Stimulated activated CD8-positive, alpha-beta memory T cell treated with anti-CD3 and anti-CD28 coated beads, Interleukin-12 subunit alpha, Interleukin-12 subunit beta, amount 100 ng/mL, for 24 hours (primary cell): ENCODE measurements around the gene PTPRCAP.

Experiments
- DNase-seq: peaks from one replicate; pipeline ENCODE4 v3.0.0-alpha.2; 2020; ENCODE audit errors: extremely low read depth

Gene PTPRCAP

GRCh38 chr11:67441098-67441563 lies 3.6 kb upstream of the PTPRCAP start:
- no peak for DNase-seq

- DNase-seq: no peak
Observed at GRCh38 chr11:67440229-67441097, 3.0 kb upstream of the PTPRCAP start.

- no peak for DNase-seq
Observed at GRCh38 chr11:67439321-67440228, 2.1 kb upstream of the PTPRCAP start.

DNA sequence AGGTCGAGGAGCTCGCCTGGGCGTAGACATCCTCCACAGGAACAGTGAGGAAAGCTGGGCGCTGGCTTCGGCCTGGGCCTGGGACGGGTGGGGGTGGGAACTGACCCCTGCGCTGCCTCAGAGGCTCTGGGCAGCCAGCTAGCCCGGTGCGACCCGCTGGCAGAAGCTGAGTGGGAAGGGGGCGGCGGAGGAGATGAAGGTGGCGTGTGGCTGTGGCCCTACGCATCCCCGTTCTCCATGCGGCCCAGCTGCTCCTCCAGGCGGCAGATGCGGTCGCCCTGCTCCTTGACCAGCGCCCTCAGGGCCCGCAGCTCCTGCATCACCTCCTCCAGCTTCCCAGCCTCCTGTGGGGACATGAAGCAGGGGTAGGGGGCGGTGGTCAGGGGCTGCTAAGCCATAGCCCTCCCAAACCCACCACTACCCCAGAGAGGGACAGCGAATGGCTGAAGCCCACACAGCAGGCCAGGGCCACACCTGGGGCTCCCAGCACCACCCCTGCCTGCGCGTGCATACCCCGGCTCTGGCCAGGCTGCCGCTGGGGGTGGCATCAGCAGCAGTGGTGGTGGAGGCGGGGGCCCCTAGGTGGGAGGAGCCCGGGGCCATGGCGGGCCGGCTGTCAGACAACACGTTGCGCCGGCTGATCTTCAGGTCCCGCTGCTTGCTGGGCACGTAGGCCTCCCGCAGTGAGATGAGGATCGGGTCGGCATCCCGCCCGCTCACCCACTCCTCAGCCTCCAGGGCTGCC lies 848 bp upstream of the PTPRCAP start:
- peak; percentile 55 for DNase-seq

GRCh38 chr11:67437809-67438157 lies 301 bp upstream of the PTPRCAP start:
- DNase-seq: no peak

DNA sequence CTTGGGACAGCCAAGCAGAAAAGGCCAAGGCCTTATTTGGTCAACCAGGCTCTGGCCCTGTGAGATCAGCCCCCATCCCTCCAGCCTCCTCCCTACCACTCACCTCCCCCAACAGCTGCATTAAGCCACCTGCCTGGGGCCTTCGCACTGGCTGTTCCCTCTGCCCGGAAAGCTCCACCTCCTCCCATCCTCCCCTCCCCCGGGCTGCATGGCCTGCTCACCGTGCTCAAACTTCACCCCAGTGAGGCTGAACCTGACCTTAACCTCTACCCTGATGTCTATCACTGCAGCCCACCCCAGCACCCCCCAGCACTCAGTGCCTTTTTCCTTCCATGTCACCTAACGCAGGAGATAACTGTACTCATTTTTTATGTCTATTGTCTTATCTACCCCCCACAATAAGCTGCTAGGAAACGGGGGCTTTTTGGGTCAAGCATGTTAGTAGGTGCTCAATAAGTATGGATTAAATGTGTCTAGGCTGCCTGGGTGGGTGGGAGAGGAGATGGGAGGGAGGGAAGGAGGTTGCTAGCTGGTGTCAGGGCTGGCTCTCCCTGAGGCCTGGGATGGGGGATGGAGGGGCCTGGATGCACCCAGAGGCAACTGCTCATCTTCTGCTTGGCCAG lies 912 bp downstream of the PTPRCAP start:
- DNase-seq: no peak

- no peak for DNase-seq
Observed at GRCh38 chr11:67435727-67436458, 1.6 kb downstream of the PTPRCAP start.

- no peak for DNase-seq
Observed at GRCh38 chr11:67435031-67435726, 2.3 kb downstream of the PTPRCAP start.

GRCh38 chr11:67434395-67434881 lies 3.0 kb downstream of the PTPRCAP start:
- no peak for DNase-seq

DNA sequence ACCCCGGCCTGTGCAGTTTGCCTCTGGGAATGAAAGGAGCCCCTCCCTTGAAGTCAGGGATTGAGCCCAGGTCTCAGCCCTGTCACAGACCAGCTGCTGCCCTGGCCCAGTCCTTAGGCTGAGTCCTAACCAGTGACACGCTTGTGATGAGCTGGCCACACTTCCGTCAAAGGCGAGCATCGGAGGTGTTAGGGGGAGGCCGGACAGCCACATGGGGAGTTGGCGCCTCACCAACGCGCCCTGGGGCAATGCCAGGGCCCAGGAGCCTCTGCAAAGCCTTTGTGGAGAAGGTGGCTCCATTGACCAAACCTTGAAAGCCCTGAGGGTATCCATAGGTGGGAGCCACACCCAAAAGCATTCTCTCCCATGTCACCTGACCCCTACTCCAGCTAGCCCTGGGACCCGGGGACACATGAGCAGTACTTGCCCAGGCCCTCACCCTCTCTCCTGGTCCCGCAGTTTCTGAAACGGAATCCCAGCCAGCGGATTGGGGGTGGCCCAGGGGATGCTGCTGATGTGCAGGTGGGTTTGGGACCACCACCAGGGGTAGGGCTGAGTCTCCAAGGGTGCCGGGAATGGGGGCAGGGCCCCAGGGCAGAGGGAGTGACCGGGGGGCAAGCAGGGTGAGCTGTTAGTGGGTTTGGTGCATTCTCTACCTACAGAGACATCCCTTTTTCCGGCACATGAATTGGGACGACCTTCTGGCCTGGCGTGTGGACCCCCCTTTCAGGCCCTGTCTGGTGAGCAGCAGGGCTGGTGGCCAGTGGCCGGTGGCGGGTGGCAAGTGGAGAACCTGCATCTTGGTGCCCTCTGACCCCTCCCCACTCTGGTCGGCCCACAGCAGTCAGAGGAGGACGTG lies 3.7 kb downstream of the PTPRCAP start:
- no peak for DNase-seq

DNA sequence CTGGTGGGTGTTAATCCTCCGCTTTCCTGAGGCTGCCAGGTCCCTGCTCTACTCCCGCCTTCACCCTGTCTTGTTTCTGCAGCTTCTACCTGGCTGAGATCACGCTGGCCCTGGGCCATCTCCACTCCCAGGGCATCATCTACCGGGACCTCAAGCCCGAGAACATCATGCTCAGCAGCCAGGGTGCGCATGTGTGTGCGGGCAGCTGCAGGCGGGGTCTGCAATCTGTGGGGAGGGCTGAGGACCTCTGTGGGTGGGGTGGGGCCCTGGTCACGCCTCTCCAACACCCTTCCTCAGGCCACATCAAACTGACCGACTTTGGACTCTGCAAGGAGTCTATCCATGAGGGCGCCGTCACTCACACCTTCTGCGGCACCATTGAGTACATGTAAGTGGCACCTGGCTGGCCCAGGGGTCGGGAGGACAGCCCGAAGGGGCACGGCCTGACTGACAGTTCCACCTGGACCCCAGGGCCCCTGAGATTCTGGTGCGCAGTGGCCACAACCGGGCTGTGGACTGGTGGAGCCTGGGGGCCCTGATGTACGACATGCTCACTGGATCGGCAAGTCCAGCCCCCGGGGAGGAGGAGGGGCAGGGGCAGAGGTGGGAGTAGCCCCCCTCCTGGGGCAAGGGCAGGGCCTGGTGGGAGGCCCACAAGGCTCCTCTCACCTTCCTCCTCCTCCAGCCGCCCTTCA lies 4.7 kb downstream of the PTPRCAP start:
- DNase-seq: no peak

DNA sequence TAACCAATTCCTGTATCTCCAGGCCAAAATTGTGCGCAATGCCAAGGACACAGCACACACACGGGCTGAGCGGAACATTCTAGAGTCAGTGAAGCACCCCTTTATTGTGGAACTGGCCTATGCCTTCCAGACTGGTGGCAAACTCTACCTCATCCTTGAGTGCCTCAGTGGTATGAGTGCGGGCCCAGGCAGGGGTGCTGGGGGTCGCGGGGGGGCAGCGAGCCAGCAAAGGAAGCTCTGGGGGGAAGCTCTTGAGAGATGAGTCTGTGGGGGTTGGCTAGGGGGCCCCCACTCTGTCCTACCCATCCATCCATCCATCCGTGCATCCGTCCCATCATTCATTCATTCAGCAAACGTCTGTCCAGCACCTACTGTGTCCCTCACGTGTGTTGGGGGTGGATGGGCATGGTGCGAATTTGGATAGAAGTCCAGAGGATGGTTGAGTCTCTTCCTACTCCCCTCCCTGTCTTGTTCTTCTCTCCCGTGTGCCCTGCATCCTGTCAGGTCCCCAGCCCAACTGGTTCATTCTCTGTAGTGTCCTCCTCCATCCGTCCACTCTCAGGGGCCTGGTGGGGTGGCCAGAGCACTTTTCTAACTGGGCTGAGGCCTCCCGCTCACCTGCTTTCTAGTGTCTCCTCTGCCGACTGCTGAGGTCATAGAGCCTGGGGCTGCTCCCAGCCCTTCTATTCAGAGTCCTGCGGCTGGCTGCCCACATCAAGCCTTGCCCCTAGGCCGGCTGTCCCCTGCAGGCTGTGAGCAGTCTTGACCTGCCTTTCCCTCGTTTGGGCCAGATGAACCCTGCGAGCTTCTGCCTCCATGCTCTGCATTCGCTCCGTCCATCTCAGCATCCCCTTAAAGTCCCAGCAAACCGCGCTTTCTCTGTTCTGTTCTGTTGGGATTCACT lies 5.9 kb downstream of the PTPRCAP start:
- DNase-seq: no peak

GRCh38 chr11:67429722-67430121 lies 7.8 kb downstream of the PTPRCAP start:
- no peak for DNase-seq

- no peak for DNase-seq
Observed at GRCh38 chr11:67429038-67429668, 8.3 kb downstream of the PTPRCAP start.

- DNase-seq: peak; percentile 99
Observed at GRCh38 chr11:67428052-67429001, 9.2 kb downstream of the PTPRCAP start, which contains the start of gene RPS6KB2. Gene RPS6KB2, plus strand, starts transcription at chr11:67428494. Its CDS starts 52 bp downstream, at chr11:67428546.
